ENCODE data around the gene KIAA0040.

DNA sequence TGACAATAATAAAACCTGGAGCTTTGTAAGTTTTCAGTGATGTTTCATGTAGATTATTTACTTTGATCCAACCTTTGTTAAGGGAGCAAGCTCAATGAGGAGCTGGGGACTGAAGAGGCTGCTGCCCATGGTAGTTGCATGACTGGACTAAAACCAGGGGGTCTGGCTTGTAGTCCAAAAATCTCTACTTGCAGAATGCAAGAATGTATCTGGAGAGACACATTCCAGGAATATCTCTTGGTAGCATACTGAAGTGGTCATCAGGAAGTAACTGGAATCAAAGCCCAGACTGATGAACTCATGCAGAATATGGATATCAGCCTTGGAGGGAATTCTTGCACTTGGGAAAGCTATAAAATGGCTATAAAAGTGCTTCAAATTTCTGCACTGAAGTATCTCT lies 5.8 kb upstream of the KIAA0040 start:
- TF ChIP-seq ATF1 (CRISPR knock-in tag; IDR thresholded peaks at IDR 0.05) = no peak
- TF ChIP-seq SP1 (CRISPR knock-in tag; conservative IDR thresholded peaks at IDR 0.05) = no peak
- TF ChIP-seq, protein P1, sequence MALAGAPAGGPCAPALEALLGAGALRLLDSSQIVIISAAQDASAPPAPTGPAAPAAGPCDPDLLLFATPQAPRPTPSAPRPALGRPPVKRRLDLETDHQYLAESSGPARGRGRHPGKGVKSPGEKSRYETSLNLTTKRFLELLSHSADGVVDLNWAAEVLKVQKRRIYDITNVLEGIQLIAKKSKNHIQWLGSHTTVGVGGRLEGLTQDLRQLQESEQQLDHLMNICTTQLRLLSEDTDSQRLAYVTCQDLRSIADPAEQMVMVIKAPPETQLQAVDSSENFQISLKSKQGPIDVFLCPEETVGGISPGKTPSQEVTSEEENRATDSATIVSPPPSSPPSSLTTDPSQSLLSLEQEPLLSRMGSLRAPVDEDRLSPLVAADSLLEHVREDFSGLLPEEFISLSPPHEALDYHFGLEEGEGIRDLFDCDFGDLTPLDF (CRISPR knock-in tag; IDR thresholded peaks at IDR 0.05) = no peak
- TF ChIP-seq, protein P2, sequence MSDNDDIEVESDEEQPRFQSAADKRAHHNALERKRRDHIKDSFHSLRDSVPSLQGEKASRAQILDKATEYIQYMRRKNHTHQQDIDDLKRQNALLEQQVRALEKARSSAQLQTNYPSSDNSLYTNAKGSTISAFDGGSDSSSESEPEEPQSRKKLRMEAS (CRISPR knock-in tag; IDR thresholded peaks at IDR 0.05) = no peak
- TF ChIP-seq CTCF (IDR thresholded peaks at IDR 0.05) = no peak
- TF ChIP-seq ZBTB43 (CRISPR knock-in tag; IDR thresholded peaks at IDR 0.05) = no peak
- TF ChIP-seq JUN (CRISPR knock-in tag; IDR thresholded peaks at IDR 0.05) = no peak
- TF ChIP-seq, protein P3, sequence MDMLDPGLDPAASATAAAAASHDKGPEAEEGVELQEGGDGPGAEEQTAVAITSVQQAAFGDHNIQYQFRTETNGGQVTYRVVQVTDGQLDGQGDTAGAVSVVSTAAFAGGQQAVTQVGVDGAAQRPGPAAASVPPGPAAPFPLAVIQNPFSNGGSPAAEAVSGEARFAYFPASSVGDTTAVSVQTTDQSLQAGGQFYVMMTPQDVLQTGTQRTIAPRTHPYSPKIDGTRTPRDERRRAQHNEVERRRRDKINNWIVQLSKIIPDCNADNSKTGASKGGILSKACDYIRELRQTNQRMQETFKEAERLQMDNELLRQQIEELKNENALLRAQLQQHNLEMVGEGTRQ (CRISPR knock-in tag; IDR thresholded peaks at IDR 0.05) = no peak
- no peak for TF ChIP-seq NR2C2 (CRISPR knock-in tag; IDR thresholded peaks at IDR 0.05)
- TF ChIP-seq, protein P4, sequence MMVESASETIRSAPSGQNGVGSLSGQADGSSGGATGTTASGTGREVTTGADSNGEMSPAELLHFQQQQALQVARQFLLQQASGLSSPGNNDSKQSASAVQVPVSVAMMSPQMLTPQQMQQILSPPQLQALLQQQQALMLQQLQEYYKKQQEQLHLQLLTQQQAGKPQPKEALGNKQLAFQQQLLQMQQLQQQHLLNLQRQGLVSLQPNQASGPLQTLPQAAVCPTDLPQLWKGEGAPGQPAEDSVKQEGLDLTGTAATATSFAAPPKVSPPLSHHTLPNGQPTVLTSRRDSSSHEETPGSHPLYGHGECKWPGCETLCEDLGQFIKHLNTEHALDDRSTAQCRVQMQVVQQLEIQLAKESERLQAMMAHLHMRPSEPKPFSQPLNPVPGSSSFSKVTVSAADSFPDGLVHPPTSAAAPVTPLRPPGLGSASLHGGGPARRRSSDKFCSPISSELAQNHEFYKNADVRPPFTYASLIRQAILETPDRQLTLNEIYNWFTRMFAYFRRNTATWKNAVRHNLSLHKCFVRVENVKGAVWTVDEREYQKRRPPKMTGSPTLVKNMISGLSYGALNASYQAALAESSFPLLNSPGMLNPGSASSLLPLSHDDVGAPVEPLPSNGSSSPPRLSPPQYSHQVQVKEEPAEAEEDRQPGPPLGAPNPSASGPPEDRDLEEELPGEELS (CRISPR knock-in tag; IDR thresholded peaks at IDR 0.05) = no peak
- TF ChIP-seq ZNF423 (CRISPR knock-in tag; IDR thresholded peaks at IDR 0.05) = no peak
- TF ChIP-seq ZNF121 (CRISPR knock-in tag; IDR thresholded peaks at IDR 0.05) = no peak
- no peak for TF ChIP-seq PRRX2 (CRISPR knock-in tag; IDR thresholded peaks at IDR 0.05)
- TF ChIP-seq, protein P5, sequence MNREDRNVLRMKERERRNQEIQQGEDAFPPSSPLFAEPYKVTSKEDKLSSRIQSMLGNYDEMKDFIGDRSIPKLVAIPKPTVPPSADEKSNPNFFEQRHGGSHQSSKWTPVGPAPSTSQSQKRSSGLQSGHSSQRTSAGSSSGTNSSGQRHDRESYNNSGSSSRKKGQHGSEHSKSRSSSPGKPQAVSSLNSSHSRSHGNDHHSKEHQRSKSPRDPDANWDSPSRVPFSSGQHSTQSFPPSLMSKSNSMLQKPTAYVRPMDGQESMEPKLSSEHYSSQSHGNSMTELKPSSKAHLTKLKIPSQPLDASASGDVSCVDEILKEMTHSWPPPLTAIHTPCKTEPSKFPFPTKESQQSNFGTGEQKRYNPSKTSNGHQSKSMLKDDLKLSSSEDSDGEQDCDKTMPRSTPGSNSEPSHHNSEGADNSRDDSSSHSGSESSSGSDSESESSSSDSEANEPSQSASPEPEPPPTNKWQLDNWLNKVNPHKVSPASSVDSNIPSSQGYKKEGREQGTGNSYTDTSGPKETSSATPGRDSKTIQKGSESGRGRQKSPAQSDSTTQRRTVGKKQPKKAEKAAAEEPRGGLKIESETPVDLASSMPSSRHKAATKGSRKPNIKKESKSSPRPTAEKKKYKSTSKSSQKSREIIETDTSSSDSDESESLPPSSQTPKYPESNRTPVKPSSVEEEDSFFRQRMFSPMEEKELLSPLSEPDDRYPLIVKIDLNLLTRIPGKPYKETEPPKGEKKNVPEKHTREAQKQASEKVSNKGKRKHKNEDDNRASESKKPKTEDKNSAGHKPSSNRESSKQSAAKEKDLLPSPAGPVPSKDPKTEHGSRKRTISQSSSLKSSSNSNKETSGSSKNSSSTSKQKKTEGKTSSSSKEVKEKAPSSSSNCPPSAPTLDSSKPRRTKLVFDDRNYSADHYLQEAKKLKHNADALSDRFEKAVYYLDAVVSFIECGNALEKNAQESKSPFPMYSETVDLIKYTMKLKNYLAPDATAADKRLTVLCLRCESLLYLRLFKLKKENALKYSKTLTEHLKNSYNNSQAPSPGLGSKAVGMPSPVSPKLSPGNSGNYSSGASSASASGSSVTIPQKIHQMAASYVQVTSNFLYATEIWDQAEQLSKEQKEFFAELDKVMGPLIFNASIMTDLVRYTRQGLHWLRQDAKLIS (CRISPR knock-in tag; IDR thresholded peaks at IDR 0.05; ENCODE audit: borderline replicate concordance) = no peak

Measured in WTC11 (cell line).